Stimulated activated CD8-positive, alpha-beta memory T cell treated with anti-CD3 and anti-CD28 coated beads, Interleukin-7, amount 100 ng/mL, for 1 hour (primary cell): ENCODE results near the gene LHFPL2.
"Not testable (repeated sequence)": the region's sequence is repeated elsewhere in the genome, so short reads cannot be mapped to it uniquely, and the experiment has no call there.

Source experiments
- DNase-seq, 2 donors: peaks; one replicate each; pipeline ENCODE4 v3.0.0-alpha.2; 2020; ENCODE audit warnings: low read depth in 2 of 2

The LHFPL2 gene

GRCh38 chr5:78467752-78468357 lies 180.7 kb downstream of the LHFPL2 start:
- no peak for DNase-seq

- no peak for DNase-seq
These were observed 181.4 kb downstream of the LHFPL2 start for GRCh38 chr5:78467140-78467539.

- no peak for DNase-seq
These were observed 189.7 kb downstream of the LHFPL2 start for GRCh38 chr5:78458843-78459242.

- DNase-seq: not testable (repeated sequence)
These were observed 191.1 kb downstream of the LHFPL2 start for GRCh38 chr5:78457507-78457906.

- no peak for DNase-seq
These were observed 199.5 kb downstream of the LHFPL2 start for GRCh38 chr5:78449103-78449502.

- DNase-seq: no peak
These were observed 200.7 kb downstream of the LHFPL2 start for GRCh38 chr5:78447775-78448424.
